HL-60 (cell line): ENCODE measurements around the gene DCBLD1.

Experiments
- DNase-seq, 2 experiments: peaks; one replicate each; pipeline ENCODE4 v3.0.0-alpha.2; 2010 to 2020; ENCODE audit warnings: low read depth in 1 of 2, low spot score in 1 of 2
- H3K27ac ChIP-seq: fragments of 250-450 bp; sonication (Bioruptor Pico); replicated peaks from 2 replicates; pipeline ENCODE4 v1.5.1; 2020; ENCODE audit warnings: mild to moderate bottlenecking, moderate library complexity
- H3K27me3 ChIP-seq: fragments of 250-450 bp; sonication (Bioruptor Pico); 2 replicates; pipeline ENCODE4 v1.5.1; 2021; ENCODE audit warnings: mild to moderate bottlenecking, moderate library complexity; ENCODE audit not compliant: insufficient read depth, poor library complexity, severe bottlenecking
- H3K4me3 ChIP-seq: replicated peaks from 2 replicates; pipeline ENCODE4 v1.5.1; 2011; ENCODE audit warnings: mild to moderate bottlenecking, control low read depth, low read length; ENCODE audit not compliant: insufficient read depth
- CTCF ChIP-seq: IDR thresholded peaks from one replicate; pipeline ENCODE4 v1.5.1; 2011; ENCODE audit warnings: low read length, control low read depth, inconsistent platforms; ENCODE audit not compliant: insufficient read depth
- GABPA ChIP-seq: IDR thresholded peaks from 2 replicates; pipeline ENCODE4 v1.6.1; 2012; ENCODE audit warnings: low read depth
- POLR2AphosphoS5 ChIP-seq: IDR thresholded peaks from 2 replicates; pipeline ENCODE4 v1.6.1; 2012; ENCODE audit warnings: low read depth
- REST ChIP-seq: IDR thresholded peaks from 2 replicates; pipeline ENCODE4 v1.6.1; 2012; ENCODE audit warnings: low read depth; ENCODE audit not compliant: insufficient replicate concordance
- SPI1 ChIP-seq: IDR thresholded peaks from 2 replicates; pipeline ENCODE4 v1.6.1; 2012; ENCODE audit warnings: low read depth, mild to moderate bottlenecking, borderline replicate concordance

Gene DCBLD1

GRCh38 chr6:117446861-117447260 lies 35.6 kb upstream of the DCBLD1 start:
- no peak overlapping the region for H3K4me3 ChIP-seq
- H3K27ac ChIP-seq, result no peak overlapping the region
- DNase-seq, result no peak
- peaks cover 7% of the 10 kb centered on the region for H3K27me3 ChIP-seq
- TF ChIP-seq CTCF (no peak), GABPA (no peak), POLR2AphosphoS5 (no peak), REST (no peak), SPI1 (no peak)

- Histone ChIP-seq H3K4me3 (no peak overlapping the region), H3K27me3 (peaks cover 5% of the 10 kb centered on the region), H3K27ac (no peak overlapping the region)
- no peak for DNase-seq
- no peak for TF ChIP-seq REST
Measured at GRCh38 chr6:117448011-117448410, 34.5 kb upstream of the DCBLD1 start.

GRCh38 chr6:117448732-117449485 lies 33.6 kb upstream of the DCBLD1 start:
- Histone ChIP-seq H3K4me3 (no peak overlapping the region), H3K27ac (no peak overlapping the region), H3K27me3 (peaks cover 5% of the 10 kb centered on the region)
- TF ChIP-seq SPI1 (no peak), POLR2AphosphoS5 (no peak), CTCF (no peak), GABPA (no peak), REST (no peak)
- DNase-seq, result no peak
